NCI-H526 (cell line): ENCODE measurements around the gene PPIP5K2.

Experiments used
- DNase-seq, 2 experiments: peaks; one replicate each; lab custom pipeline; 2025; lab: John Stamatoyannopoulos, UW

PPIP5K2 gene

GRCh38 chr5:103247118-103247517, 127.0 kb downstream of the PPIP5K2 start:
- DNase-seq = no peak

GRCh38 chr5:103249068-103249467, 129.0 kb downstream of the PPIP5K2 start:
- no peak for DNase-seq

DNA sequence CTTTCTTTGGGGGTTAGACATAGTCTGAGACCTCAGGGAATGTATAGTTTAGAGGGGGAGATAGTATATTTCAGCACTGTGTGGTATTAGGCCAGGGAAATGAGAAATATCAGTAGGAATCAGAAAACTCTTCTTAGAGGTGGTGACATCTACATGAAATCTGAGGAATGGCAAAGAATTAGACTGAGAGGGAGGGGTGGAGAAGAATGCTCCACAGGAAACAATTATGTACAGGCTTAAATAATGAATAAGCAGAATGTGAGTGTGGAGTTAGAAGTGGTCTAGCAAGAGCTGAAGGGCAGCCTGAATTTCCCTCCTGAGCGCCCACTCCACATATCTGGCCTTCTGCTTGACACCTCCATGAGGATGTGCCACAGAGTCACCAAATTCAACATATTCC, 134.8 kb downstream of the PPIP5K2 start:
- DNase-seq = no peak

DNA sequence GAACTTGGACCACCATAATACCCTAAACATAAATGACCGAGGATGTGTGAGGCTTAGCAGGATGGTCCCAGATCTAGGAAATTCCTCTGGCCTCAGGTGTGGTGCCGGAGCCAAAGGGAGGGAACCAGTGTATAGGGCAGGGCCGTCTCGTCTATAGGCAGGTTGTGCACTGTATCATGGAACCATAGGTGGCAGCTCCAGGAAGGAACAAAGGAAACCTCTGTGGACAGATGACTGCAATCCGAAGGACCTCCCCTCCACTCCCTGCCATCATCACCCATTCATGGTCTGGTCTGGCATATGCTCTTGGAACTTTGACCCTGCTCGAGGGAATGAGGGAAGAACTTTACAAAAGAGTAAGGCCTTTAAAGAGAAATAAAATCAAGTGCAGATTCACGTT, 135.6 kb downstream of the PPIP5K2 start:
- DNase-seq = no peak

GRCh38 chr5:103256178-103256577, 136.1 kb downstream of the PPIP5K2 start:
- peak in 1 of 2 experiments; percentile 12 for DNase-seq

DNA sequence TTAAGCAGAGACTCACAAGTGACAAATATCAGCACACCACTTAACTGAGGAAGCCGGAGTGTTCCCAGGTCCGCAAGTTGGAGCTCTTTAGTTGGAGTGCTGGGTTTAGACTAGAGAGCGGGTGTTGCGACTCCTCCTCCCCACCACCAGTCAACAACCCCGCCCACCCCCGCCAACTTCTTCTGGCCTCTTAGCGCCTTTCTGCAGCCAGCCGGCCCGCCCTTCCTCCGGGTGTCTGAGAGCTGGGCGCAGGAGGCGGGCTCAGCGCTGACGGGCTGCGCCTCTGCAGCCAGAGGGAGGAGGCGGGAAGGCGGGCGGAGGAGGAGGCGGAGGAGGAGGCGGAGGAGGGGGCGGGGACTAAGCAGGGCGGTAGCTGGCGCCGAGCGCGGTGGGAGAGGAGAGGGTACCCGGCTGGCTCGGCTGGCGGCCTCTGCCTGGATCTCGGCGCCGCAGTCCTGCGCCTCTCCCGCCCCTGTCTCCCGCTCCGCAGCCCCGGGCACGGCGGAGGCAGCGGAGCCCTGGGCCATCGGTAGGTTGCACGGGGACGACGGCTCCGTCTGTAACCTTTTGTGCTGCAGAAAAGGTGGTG, 138.4 kb downstream of the PPIP5K2 start, which contains the start of gene MACIR:
Gene MACIR (plus strand): TSS at position 396 of the 589 bp plus-strand sequence. CDS start 17,157 bp downstream, outside the sequence.
- peak; percentile 89 to 97 for DNase-seq

- DNase-seq = peak; percentile 52 to 83
Measured at GRCh38 chr5:103258957-103259704, 139.0 kb downstream of the PPIP5K2 start.

GRCh38 chr5:103259705-103260355, 139.7 kb downstream of the PPIP5K2 start:
- DNase-seq = peak; percentile 13 to 73

GRCh38 chr5:103260951-103261350, 140.8 kb downstream of the PPIP5K2 start:
- no peak for DNase-seq
